ENCODE measurements around the gene NSUN3.

DNA sequence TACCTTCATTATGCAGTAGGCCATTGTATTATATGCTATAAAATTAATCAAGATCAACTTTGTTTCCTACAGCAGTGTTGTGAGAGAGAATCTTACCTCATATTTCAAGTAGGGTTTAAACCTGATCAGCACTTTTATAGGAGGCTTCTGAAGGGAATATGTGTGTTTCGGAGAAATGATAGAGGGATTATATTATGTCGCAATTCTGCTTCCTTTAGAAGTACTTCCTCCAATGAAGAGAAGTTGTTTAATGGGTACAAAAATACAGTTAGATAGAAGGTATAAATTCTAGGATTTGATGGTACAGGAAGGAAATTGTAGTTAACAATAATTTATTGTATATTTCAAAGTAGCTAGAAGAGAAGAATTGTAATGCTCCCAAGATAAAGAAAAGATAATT lies 54.9 kb downstream of the NSUN3 start:
- TF ChIP-seq CTCF (IDR thresholded peaks at IDR 0.05) (no peak), POLR2A (IDR thresholded peaks at IDR 0.05) (no peak)

All from heart left ventricle (tissue), 13 donors.